ENCODE data around the gene PGPEP1. TPM values are rescaled to one million over a fixed set of nuclear protein-coding genes. Genes with fewer than 3 reads are reported as not detected.

Gene PGPEP1
- total and polyA plus RNA-seq, 10 of the 15 experiments (the other 5 are each of a cell fraction or from before 2014, with no cell fraction given) = 13.8 to 39.4 (median 17.0) TPM

DNA sequence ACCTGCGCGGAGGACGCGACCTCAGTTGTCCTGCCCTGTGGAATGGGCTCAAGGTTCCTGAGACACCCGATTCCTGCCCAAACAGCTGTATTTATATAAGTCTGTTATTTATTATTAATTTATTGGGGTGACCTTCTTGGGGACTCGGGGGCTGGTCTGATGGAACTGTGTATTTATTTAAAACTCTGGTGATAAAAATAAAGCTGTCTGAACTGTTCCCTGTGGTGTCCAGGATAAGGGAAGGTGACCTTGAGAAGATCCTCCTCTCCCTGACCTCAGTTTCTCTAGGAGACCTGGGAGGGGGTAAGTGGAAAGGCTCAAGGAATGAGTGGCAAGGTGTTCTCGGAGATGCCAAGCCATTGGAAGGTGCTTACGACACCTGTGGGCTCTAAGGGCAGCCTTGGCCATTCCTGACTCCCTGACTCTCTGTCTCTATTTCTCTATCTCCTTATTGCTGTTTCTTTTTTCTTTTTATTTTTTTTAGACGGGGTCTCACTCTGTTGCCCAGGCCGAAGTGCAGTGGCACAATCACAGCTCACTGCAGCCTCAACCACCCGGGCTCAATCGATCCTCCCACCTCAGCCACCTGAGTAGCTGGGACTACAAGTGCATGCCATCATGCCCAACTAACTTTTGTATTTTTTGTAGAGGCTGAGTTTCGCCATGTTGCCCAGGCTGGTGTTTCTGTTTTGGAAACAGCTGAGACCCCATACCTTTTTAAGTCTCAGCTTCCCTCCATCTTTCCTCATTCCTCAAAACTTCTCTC is 48.7 kb downstream of the PGPEP1 start (continued):
- TF ChIP-seq NR2C2 (IDR thresholded peaks at IDR 0.05; ENCODE audit: borderline replicate concordance, control insufficient read depth, insufficient read length, low read depth) = no peak
- no peak for TF ChIP-seq POLR2AphosphoS2 (IDR thresholded peaks at IDR 0.05; ENCODE audit: low read depth, low read length)
- TF ChIP-seq, protein P1, sequence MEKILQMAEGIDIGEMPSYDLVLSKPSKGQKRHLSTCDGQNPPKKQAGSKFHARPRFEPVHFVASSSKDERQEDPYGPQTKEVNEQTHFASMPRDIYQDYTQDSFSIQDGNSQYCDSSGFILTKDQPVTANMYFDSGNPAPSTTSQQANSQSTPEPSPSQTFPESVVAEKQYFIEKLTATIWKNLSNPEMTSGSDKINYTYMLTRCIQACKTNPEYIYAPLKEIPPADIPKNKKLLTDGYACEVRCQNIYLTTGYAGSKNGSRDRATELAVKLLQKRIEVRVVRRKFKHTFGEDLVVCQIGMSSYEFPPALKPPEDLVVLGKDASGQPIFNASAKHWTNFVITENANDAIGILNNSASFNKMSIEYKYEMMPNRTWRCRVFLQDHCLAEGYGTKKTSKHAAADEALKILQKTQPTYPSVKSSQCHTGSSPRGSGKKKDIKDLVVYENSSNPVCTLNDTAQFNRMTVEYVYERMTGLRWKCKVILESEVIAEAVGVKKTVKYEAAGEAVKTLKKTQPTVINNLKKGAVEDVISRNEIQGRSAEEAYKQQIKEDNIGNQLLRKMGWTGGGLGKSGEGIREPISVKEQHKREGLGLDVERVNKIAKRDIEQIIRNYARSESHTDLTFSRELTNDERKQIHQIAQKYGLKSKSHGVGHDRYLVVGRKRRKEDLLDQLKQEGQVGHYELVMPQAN (conservative IDR thresholded peaks at IDR 0.05) = no peak
- no peak for TF ChIP-seq HDAC2 (IDR thresholded peaks at IDR 0.05)
- TF ChIP-seq NR2F1 (conservative IDR thresholded peaks at IDR 0.05) = no peak

DNA sequence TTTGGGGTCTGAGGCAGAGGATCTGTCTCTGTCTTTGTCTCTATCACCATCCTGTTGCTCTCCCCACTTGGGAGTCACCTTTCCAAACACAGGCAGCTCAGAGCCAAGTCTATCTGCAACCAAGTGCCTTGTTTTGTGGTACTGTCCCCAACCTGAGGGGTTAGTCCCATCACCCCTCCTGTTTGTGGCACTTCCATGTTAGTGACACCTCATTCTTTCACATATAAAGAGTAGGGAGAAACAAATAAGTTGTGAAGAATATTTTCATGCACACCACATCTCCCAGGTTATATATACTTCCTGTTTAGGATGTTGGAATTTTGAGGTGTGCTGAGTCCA is 49.3 kb downstream of the PGPEP1 start:
- Histone ChIP-seq H3K79me2 (ENCODE audit: control insufficient read depth, insufficient read depth, low read length) (no peaks in the 10 kb centered on the region), H3K36me3 (ENCODE audit: control insufficient read depth in 2 of 2, insufficient read depth in 2 of 2, low read length in 1 of 2) (no peaks in the 10 kb centered on the region), H3K4me2 (ENCODE audit: control insufficient read depth, insufficient read depth) (no peak overlapping the region), H3K27ac (ENCODE audit: control insufficient read depth, insufficient read depth) (no peak overlapping the region), H3K4me1 (ENCODE audit: control insufficient read depth, insufficient read depth, low read length) (peaks cover 23% of the 10 kb centered on the region), H3K4me3 (no peak overlapping the region), H3K9ac (ENCODE audit: control insufficient read depth, insufficient read depth, low read length) (no peak overlapping the region), H4K20me1 (ENCODE audit: control insufficient read depth, insufficient read depth) (no peaks in the 10 kb centered on the region), H2AFZ (ENCODE audit: control insufficient read depth, low read depth, low read length) (no peak overlapping the region), H3K9me3 (replicated peaks; ENCODE audit: control insufficient read depth, insufficient read depth, low read length) (no peaks in the 10 kb centered on the region; the same call in 2 of the 3 replicates), H3K27me3 (replicated peaks in 1 of 2; ENCODE audit: control insufficient read depth in 2 of 2, insufficient read depth in 2 of 2, low read length in 1 of 2) (peaks cover 0 to 3% of the 10 kb centered on the region in 2 experiments; a peak in 3 of 4 replicates)
- RAD21 ChIA-PET (ENCODE audit: unreplicated experiment) = interaction anchor here (0.8 to 5.5 kb wide), 4 partner anchors 12 to 22 kb away, joined by 3 to 63 read pairs (median 8); no protein-coding TSS in a partner anchor
- DNase-seq (ENCODE audit: low read depth, low spot score) (no peak), FAIRE-seq (no peak), ATAC-seq (no peak)
- TF ChIP-seq TARDBP (IDR thresholded peaks at IDR 0.05; ENCODE audit: borderline replicate concordance) (no peak), EZH2 (IDR thresholded peaks at IDR 0.05; ENCODE audit: borderline replicate concordance, control insufficient read depth, low read depth, low read length) (no peak)
- intact Hi-C loops (cut with micrococcal nuclease; ENCODE audit: unreplicated experiment) (no loop called here), in situ Hi-C loops (cut with MboI) (no loop called here)
- BruUV-seq (replicated peaks) = no TSS peak
- POLR2A ChIA-PET = interaction anchor here (1.9 kb wide), 1 partner anchor 20 kb away, joined by 4 read pairs; no protein-coding TSS in a partner anchor
- CTCF ChIA-PET = interaction anchor here (0.8 to 9.4 kb wide), 12 partner anchors 9 to 110 kb away, joined by 3 to 144 read pairs (median 14); partner anchors contain the start of genes LRRC25 and SSBP4
- SMC1A ChIA-PET (ENCODE audit: uncharacterized antibody, unreplicated experiment) = interaction anchor here (1.0 to 4.7 kb wide), 7 partner anchors 8 to 110 kb away, joined by 3 to 60 read pairs (median 4); partner anchors contain the start of gene LRRC25
